Activated naive CD8-positive, alpha-beta T cell treated with anti-CD3 and anti-CD28 coated beads for 36 hours (primary cell): Measurements from ENCODE around the gene TPM1. TPM values are rescaled to one million over a fixed set of nuclear protein-coding genes. Genes with fewer than 3 reads are reported as not detected.

ENCODE experiments used
- DNase-seq: peaks from one replicate; pipeline ENCODE4 v3.0.0; 2021
- H3K27ac Mint-ChIP-seq: one replicate; pipeline ENCODE4 v1.8.0; 2022; ENCODE audit warnings: mild to moderate bottlenecking, moderate library complexity, mixed read lengths
- H3K27me3 Mint-ChIP-seq: one replicate; pipeline ENCODE4 v1.8.0; 2022; ENCODE audit warnings: mild to moderate bottlenecking, mixed read lengths
- H3K36me3 Mint-ChIP-seq: one replicate; pipeline ENCODE4 v1.8.0; 2021; ENCODE audit warnings: mild to moderate bottlenecking, mixed read lengths
- H3K4me1 Mint-ChIP-seq: one replicate; pipeline ENCODE4 v1.8.0; 2021; ENCODE audit warnings: mixed read lengths
- H3K4me3 Mint-ChIP-seq: one replicate; pipeline ENCODE4 v1.8.0; 2022; ENCODE audit warnings: mild to moderate bottlenecking, moderate library complexity, mixed read lengths
- H3K9me3 Mint-ChIP-seq: one replicate; pipeline ENCODE4 v1.8.0; 2022; ENCODE audit warnings: mixed read lengths
- total RNA-seq, 2 experiments: library from RNA; stranded (reverse); gene quantifications; one replicate each; pipeline ENCODE4 v1.2.3, GENCODE V29; 2021

Gene TPM1
- total RNA-seq, 2 experiments from 2014 or later, result 5.1 to 5.4 TPM

- Mint-ChIP-seq H3K27ac (no peak overlapping the region), H3K4me1 (peaks cover 9% of the 10 kb centered on the region), H3K27me3 (no peaks in the 10 kb centered on the region), H3K36me3 (peaks cover under 1% of the 10 kb centered on the region), H3K9me3 (no peaks in the 10 kb centered on the region), H3K4me3 (no peak overlapping the region)
- DNase-seq, result no peak
These were observed 10.6 kb downstream of the TPM1 start for GRCh38 chr15:63052961-63053698.

DNA sequence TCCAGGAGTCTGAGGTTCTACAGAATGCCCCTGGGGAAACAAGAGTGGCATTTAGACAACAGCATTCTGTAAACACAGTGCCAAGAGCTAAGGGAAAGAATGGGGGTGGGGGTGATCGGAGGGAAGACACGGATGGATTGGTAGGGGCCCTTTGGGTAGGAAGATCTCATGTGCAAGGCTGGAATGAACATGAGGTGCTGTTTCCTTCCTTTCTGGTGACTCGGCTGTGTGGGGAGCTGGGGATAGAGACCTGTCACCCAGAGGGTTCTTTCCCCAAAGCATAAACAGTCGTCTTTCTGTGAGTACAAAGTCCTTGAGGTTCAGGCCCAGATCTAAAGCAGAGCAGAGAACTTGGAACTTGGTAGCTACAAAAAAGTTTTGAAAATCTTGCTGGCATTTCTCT is 11.7 kb downstream of the TPM1 start:
- no peak overlapping the region for H3K4me3 Mint-ChIP-seq
- H3K27ac Mint-ChIP-seq, result no peak overlapping the region
- H3K4me1 Mint-ChIP-seq, result peaks cover 3% of the 10 kb centered on the region
- no peaks in the 10 kb centered on the region for H3K27me3 Mint-ChIP-seq
- peaks cover 3% of the 10 kb centered on the region for H3K36me3 Mint-ChIP-seq
- H3K9me3 Mint-ChIP-seq, result no peaks in the 10 kb centered on the region
- no peak for DNase-seq

DNA sequence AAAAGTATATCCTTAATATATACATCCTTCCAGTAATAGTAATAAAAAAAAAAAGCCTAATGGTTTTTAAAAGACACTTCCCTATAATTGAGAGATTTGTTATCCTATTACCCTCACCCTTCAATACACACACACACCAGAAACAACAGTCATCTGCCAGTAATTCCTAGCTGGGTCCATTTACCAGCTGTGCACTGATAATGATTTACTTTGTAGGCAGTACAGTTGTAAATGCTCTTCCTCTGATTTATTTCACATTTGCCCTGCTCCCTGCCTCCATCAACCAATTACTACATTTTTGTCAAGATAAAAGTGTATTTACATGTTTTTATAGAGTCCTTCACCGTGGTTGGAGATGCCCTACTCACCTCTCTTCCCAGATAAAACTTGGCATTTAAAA is 12.4 kb downstream of the TPM1 start:
- Mint-ChIP-seq H3K4me1 (no peaks in the 10 kb centered on the region), H3K27me3 (no peaks in the 10 kb centered on the region), H3K27ac (no peak overlapping the region), H3K9me3 (no peaks in the 10 kb centered on the region), H3K4me3 (no peak overlapping the region), H3K36me3 (peaks cover 3% of the 10 kb centered on the region)
- DNase-seq, result no peak

DNA sequence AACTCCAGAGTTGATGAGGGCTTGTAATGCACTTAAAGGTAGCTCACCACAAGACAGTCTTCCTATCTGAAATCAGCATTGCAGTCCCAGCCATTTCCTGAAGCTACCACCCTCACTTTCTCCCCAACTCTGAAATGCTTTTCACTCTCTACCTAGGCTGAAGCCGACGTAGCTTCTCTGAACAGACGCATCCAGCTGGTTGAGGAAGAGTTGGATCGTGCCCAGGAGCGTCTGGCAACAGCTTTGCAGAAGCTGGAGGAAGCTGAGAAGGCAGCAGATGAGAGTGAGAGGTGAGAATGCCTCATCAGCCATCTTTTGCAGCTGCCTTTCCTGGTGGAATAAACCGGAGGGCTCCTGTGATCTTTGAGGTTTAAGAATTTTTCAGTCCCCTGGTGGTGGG is 14.3 kb downstream of the TPM1 start:
- no peak for DNase-seq
- Mint-ChIP-seq H3K4me1 (no peaks in the 10 kb centered on the region), H3K9me3 (no peaks in the 10 kb centered on the region), H3K27me3 (no peaks in the 10 kb centered on the region), H3K27ac (no peak overlapping the region), H3K4me3 (no peak overlapping the region), H3K36me3 (peaks cover 3% of the 10 kb centered on the region)

GRCh38 chr15:63057468-63058345 is 15.2 kb downstream of the TPM1 start:
- H3K36me3 Mint-ChIP-seq, result peaks cover 7% of the 10 kb centered on the region
- H3K9me3 Mint-ChIP-seq, result no peaks in the 10 kb centered on the region
- no peak for DNase-seq
- no peak overlapping the region for H3K27ac Mint-ChIP-seq
- no peak overlapping the region for H3K4me3 Mint-ChIP-seq
- no peaks in the 10 kb centered on the region for H3K4me1 Mint-ChIP-seq
- H3K27me3 Mint-ChIP-seq, result no peaks in the 10 kb centered on the region

DNA sequence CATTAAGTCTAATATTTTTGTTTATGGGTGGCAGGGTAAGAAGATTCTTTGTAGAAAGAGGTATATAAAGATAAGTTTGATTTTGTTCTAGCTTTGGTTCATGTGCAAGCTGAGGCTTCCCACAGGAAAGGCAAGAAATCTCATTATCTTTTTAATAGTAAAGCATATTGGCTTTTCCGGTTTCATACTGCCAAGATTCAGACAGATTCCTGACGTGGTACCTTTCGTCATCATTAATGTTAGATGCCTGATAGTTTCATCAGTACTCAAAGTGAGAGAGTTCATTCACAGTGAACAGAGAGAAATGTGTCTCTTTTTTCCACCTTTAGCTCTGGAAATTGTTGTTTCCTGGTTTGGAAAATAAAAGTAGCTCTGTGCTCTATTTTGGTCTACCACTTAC is 16.5 kb downstream of the TPM1 start:
- no peak overlapping the region for H3K27ac Mint-ChIP-seq
- H3K36me3 Mint-ChIP-seq, result peaks cover 7% of the 10 kb centered on the region
- H3K4me1 Mint-ChIP-seq, result no peaks in the 10 kb centered on the region
- no peaks in the 10 kb centered on the region for H3K9me3 Mint-ChIP-seq
- H3K27me3 Mint-ChIP-seq, result no peaks in the 10 kb centered on the region
- H3K4me3 Mint-ChIP-seq, result no peak overlapping the region
- DNase-seq, result no peak

DNA sequence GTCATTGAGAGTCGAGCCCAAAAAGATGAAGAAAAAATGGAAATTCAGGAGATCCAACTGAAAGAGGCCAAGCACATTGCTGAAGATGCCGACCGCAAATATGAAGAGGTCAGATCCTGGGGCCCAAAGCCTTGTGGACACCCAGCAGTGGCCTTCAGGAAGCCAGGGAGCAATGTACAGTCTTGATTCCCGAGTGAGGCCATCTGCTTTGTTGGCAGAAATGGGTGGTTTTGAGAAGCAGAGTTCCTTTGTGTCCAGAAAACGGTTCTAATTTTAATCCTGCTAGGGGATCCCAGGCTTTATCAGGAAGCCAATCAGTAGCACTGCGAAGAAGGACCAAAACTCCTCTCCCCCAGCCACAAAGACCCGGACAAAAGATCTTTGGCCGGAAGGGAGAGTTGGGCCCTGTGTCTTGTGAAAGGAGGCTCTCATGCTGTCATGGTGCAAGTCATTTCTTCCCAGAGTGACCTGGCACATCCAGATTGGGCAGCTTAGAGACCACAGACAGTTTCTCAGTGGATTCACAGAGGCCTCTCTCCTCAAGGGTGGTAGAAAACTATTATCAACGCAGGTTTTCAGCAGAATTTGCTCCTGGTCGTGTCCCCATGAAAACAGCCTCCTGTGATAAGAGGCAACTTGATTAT is 17.1 kb downstream of the TPM1 start:
- peaks cover 7% of the 10 kb centered on the region for H3K36me3 Mint-ChIP-seq
- no peaks in the 10 kb centered on the region for H3K27me3 Mint-ChIP-seq
- H3K27ac Mint-ChIP-seq, result no peak overlapping the region
- no peaks in the 10 kb centered on the region for H3K4me1 Mint-ChIP-seq
- DNase-seq, result no peak
- H3K4me3 Mint-ChIP-seq, result no peak overlapping the region
- no peaks in the 10 kb centered on the region for H3K9me3 Mint-ChIP-seq

DNA sequence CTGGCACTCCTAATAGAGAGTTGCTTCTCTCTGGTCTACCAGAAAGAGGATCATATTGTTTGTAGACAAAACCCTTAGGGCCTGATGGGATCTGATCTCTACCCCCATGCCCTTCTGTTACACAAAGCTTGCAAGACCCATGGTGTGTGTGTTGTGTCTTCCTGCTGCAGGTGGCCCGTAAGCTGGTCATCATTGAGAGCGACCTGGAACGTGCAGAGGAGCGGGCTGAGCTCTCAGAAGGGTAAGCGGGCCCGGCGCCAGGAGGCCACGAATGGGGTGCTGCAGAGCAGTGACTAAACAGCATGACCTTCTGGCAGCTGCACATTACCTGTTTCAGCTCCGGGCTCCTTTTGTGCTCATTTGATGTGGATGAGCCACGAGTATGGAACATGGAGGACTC is 18.2 kb downstream of the TPM1 start:
- no peaks in the 10 kb centered on the region for H3K9me3 Mint-ChIP-seq
- no peak for DNase-seq
- H3K36me3 Mint-ChIP-seq, result peaks cover 7% of the 10 kb centered on the region
- H3K4me1 Mint-ChIP-seq, result no peaks in the 10 kb centered on the region
- H3K27ac Mint-ChIP-seq, result no peak overlapping the region
- no peaks in the 10 kb centered on the region for H3K27me3 Mint-ChIP-seq
- H3K4me3 Mint-ChIP-seq, result no peak overlapping the region

GRCh38 chr15:63061975-63062374 is 19.4 kb downstream of the TPM1 start:
- no peak overlapping the region for H3K27ac Mint-ChIP-seq
- H3K9me3 Mint-ChIP-seq, result no peaks in the 10 kb centered on the region
- no peak overlapping the region for H3K4me3 Mint-ChIP-seq
- no peaks in the 10 kb centered on the region for H3K27me3 Mint-ChIP-seq
- H3K4me1 Mint-ChIP-seq, result no peaks in the 10 kb centered on the region
- H3K36me3 Mint-ChIP-seq, result peaks cover 7% of the 10 kb centered on the region
- no peak for DNase-seq

GRCh38 chr15:63063164-63063756 is 20.7 kb downstream of the TPM1 start:
- no peak for DNase-seq
- H3K4me3 Mint-ChIP-seq, result no peak overlapping the region
- no peaks in the 10 kb centered on the region for H3K4me1 Mint-ChIP-seq
- no peaks in the 10 kb centered on the region for H3K9me3 Mint-ChIP-seq
- H3K27ac Mint-ChIP-seq, result no peak overlapping the region
- H3K36me3 Mint-ChIP-seq, result peaks cover 5% of the 10 kb centered on the region
- no peaks in the 10 kb centered on the region for H3K27me3 Mint-ChIP-seq

DNA sequence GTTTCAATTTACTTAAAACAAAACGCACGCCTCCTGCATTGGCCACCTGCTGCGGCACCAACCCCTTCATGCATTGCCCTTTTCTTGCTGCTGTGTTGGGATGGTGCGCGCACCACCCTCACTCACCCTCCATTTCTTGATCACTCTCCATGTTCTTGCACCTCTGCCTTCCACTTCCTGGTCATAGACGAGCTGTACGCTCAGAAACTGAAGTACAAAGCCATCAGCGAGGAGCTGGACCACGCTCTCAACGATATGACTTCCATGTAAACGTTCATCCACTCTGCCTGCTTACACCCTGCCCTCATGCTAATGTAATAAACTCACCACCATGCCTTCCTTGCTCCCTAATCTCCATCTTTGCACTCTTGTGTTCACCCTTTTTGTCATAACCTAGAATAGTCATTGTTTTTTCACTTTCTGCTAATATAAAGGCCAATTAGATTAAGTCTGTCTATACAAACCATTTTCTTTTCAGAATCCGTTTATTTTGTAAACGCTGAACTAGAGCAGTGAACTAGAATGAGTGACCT is 21.4 kb downstream of the TPM1 start:
- no peaks in the 10 kb centered on the region for H3K4me1 Mint-ChIP-seq
- H3K4me3 Mint-ChIP-seq, result no peak overlapping the region
- H3K36me3 Mint-ChIP-seq, result peaks cover 4% of the 10 kb centered on the region
- no peaks in the 10 kb centered on the region for H3K27me3 Mint-ChIP-seq
- no peaks in the 10 kb centered on the region for H3K9me3 Mint-ChIP-seq
- DNase-seq, result no peak
- no peak overlapping the region for H3K27ac Mint-ChIP-seq

- H3K9me3 Mint-ChIP-seq, result no peaks in the 10 kb centered on the region
- H3K27ac Mint-ChIP-seq, result no peak overlapping the region
- no peaks in the 10 kb centered on the region for H3K27me3 Mint-ChIP-seq
- no peaks in the 10 kb centered on the region for H3K4me1 Mint-ChIP-seq
- no peak for DNase-seq
- H3K4me3 Mint-ChIP-seq, result no peak overlapping the region
- H3K36me3 Mint-ChIP-seq, result peaks cover 4% of the 10 kb centered on the region
These were observed 23.0 kb downstream of the TPM1 start for GRCh38 chr15:63065262-63066221.

DNA sequence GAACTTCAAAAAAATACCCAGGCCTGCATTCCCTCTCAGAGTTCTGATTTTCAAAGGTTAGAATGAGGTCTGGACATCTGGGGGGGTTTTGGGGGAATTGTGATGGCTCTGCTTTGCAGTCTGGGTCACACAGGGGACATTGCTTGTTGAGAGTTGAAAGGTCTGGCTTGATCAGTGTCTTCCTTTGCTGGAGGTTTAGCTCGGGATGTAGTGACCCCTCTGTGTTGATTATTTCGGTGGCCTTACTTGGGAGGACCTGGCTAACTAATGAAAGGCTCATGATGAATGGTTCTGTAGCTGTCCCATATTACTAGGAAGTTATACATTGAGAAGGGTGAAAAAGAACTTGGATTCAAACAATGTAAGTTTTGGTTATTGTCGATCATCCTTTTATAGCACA is 23.7 kb downstream of the TPM1 start:
- Mint-ChIP-seq H3K9me3 (no peaks in the 10 kb centered on the region), H3K27ac (no peak overlapping the region), H3K36me3 (peaks cover 4% of the 10 kb centered on the region), H3K4me1 (no peaks in the 10 kb centered on the region), H3K4me3 (no peak overlapping the region), H3K27me3 (no peaks in the 10 kb centered on the region)
- no peak for DNase-seq

DNA sequence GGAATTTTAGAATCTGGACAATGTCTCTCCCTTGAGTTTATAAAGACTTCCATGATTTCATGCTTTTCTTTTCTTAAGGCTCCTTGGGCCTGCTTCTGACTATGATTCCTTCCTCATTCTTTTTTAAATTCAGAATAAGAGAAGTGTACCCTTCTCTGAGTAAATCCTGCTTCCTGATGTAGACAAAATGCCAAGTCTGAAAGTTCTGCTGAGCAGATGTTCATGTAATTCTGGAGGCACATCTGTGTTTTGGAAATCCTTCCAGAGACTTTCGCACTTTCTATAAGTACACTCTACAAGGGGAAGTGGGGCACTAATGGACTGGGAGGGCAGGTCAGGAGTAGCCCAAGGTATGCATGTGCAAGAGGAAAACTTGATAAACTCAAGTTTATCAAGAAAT is 24.8 kb downstream of the TPM1 start:
- no peak overlapping the region for H3K4me3 Mint-ChIP-seq
- no peak for DNase-seq
- no peaks in the 10 kb centered on the region for H3K9me3 Mint-ChIP-seq
- peaks cover under 1% of the 10 kb centered on the region for H3K36me3 Mint-ChIP-seq
- H3K27ac Mint-ChIP-seq, result no peak overlapping the region
- no peaks in the 10 kb centered on the region for H3K27me3 Mint-ChIP-seq
- no peaks in the 10 kb centered on the region for H3K4me1 Mint-ChIP-seq
